HFFc6 (cell line): ENCODE data around the gene DCLK2. TPM values are rescaled to one million over a fixed set of nuclear protein-coding genes. Genes with fewer than 3 reads are reported as not detected.

Experiments used
- DNase-seq: peaks from one replicate; pipeline ENCODE4 v3.0.0-alpha.2; 2018
- H3K27ac Mint-ChIP-seq: 2 replicates; pipeline ENCODE4 v1.8.0; 2020; ENCODE audit warnings: mild to moderate bottlenecking, mixed read lengths
- H3K27me3 Mint-ChIP-seq: 2 replicates; pipeline ENCODE4 v1.8.0; 2021; ENCODE audit warnings: mild to moderate bottlenecking, moderate library complexity, mixed read lengths; ENCODE audit not compliant: insufficient read depth
- H3K36me3 Mint-ChIP-seq: 2 replicates; pipeline ENCODE4 v1.8.0; 2021; ENCODE audit warnings: low read depth, mixed read lengths
- H3K4me1 Mint-ChIP-seq: 2 replicates; pipeline ENCODE4 v1.8.0; 2020; ENCODE audit warnings: low read depth, mixed read lengths
- H3K4me3 Mint-ChIP-seq: 2 replicates; pipeline ENCODE4 v1.8.0; 2020; ENCODE audit warnings: mild to moderate bottlenecking, moderate library complexity, mixed read lengths
- H3K9me3 Mint-ChIP-seq: 2 replicates; pipeline ENCODE4 v1.8.0; 2020; ENCODE audit warnings: mild to moderate bottlenecking, mixed read lengths
- CTCF ChIP-seq: fragments of 200-600 bp; sonication (generic); IDR thresholded peaks from 2 replicates; pipeline ENCODE4 v1.5.0; 2021; ENCODE audit warnings: antibody characterized with exemption, mild to moderate bottlenecking
- total RNA-seq, 6 experiments: library from RNA; stranded (reverse); fragmentation: NEBNext Ultra II Directional; extraction: Animal tissue kit (Norgen Biotek cat#: 25700); gene quantifications; 2 replicates in 1 of 6; 3 replicates in 5 of 6; pipeline ENCODE4 v1.2.3, GENCODE V29; 2021

Gene DCLK2
- total RNA-seq, 6 experiments from 2014 or later = 36.7 to 53.7 (median 38.4) TPM

GRCh38 chr4:150252306-150252705, 174.1 kb downstream of the DCLK2 start:
- TF ChIP-seq CTCF = no peak
- Mint-ChIP-seq H3K4me1 (peaks cover 25% of the 10 kb centered on the region), H3K9me3 (peaks cover 19% of the 10 kb centered on the region), H3K4me3 (peak overlapping the region; percentile 75; the same call in 1 of the 2 replicates), H3K27me3 (peaks cover 64% of the 10 kb centered on the region), H3K27ac (peak overlapping the region; percentile 81), H3K36me3 (peaks cover 63% of the 10 kb centered on the region)
- no peak for DNase-seq

GRCh38 chr4:150252741-150253140, 174.5 kb downstream of the DCLK2 start:
- H3K27me3 Mint-ChIP-seq = peaks cover 69% of the 10 kb centered on the region
- no peak for TF ChIP-seq CTCF
- DNase-seq = no peak
- peak overlapping the region; percentile 75 for H3K4me3 Mint-ChIP-seq
- H3K27ac Mint-ChIP-seq = peak overlapping the region; percentile 81
- H3K4me1 Mint-ChIP-seq = peaks cover 20% of the 10 kb centered on the region
- peaks cover 19% of the 10 kb centered on the region for H3K9me3 Mint-ChIP-seq
- peaks cover 59% of the 10 kb centered on the region for H3K36me3 Mint-ChIP-seq

GRCh38 chr4:150253416-150253815, 175.2 kb downstream of the DCLK2 start:
- TF ChIP-seq CTCF = no peak
- peaks cover 20% of the 10 kb centered on the region; the same call in 1 of the 2 replicates for H3K4me1 Mint-ChIP-seq

GRCh38 chr4:150253965-150254630, 175.9 kb downstream of the DCLK2 start:
- H3K4me1 Mint-ChIP-seq = peaks cover 20% of the 10 kb centered on the region; the same call in 1 of the 2 replicates
- DNase-seq = no peak
- TF ChIP-seq CTCF = no peak
- H3K36me3 Mint-ChIP-seq = peaks cover 61% of the 10 kb centered on the region
- H3K27me3 Mint-ChIP-seq = peaks cover 80% of the 10 kb centered on the region
- peaks cover 19% of the 10 kb centered on the region for H3K9me3 Mint-ChIP-seq
- H3K27ac Mint-ChIP-seq = peak overlapping the region; percentile 71
- peak overlapping the region; percentile 75 for H3K4me3 Mint-ChIP-seq

More at GRCh38 chr4:150253416-150253815, 175.2 kb downstream of the DCLK2 start:
- DNase-seq = no peak
- H3K27me3 Mint-ChIP-seq = peaks cover 74% of the 10 kb centered on the region
- peaks cover 19% of the 10 kb centered on the region for H3K9me3 Mint-ChIP-seq
- peaks cover 59% of the 10 kb centered on the region for H3K36me3 Mint-ChIP-seq
- H3K4me3 Mint-ChIP-seq = peak overlapping the region; percentile 75
- H3K27ac Mint-ChIP-seq = peak overlapping the region; percentile 81

- Mint-ChIP-seq H3K27me3 (peaks cover 81% of the 10 kb centered on the region), H3K36me3 (peaks cover 73% of the 10 kb centered on the region), H3K4me3 (no peak overlapping the region; the same call in 1 of the 2 replicates), H3K9me3 (peaks cover 19% of the 10 kb centered on the region), H3K4me1 (peaks cover 34% of the 10 kb centered on the region; the same call in 1 of the 2 replicates), H3K27ac (peak overlapping the region; percentile 61)
- no peak for TF ChIP-seq CTCF
- no peak for DNase-seq
Measured at GRCh38 chr4:150255610-150256224, 177.5 kb downstream of the DCLK2 start.
